Right cardiac atrium (tissue), 5 donors: Measurements from ENCODE around the gene THEM5. TPM values are rescaled to one million over a fixed set of nuclear protein-coding genes. Genes with fewer than 3 reads are reported as not detected.

Experiments used
- ATAC-seq, 2 donors: fragments of 200-7000 bp; cut with Tn5 transposase; one replicate each; pipeline versions ENCODE4 v1.8.0 to v1.9.1; 2020; ENCODE audit warnings: moderate library complexity in 2 of 2, mild to moderate bottlenecking in 1 of 2
- DNase-seq, 3 donors: peaks; one replicate each; pipeline ENCODE4 v3.0.0-alpha.2; 2020
- H3K27ac ChIP-seq: one replicate; pipeline ENCODE4 v1.5.1; 2013; ENCODE audit warnings: mild to moderate bottlenecking, low read length, control low read depth, moderate library complexity
- H3K27me3 ChIP-seq: one replicate; pipeline ENCODE4 v1.6.1; 2013; ENCODE audit not compliant: control insufficient read depth, insufficient read depth
- H3K4me1 ChIP-seq: one replicate; pipeline ENCODE4 v1.6.1; 2013; ENCODE audit warnings: low read length; ENCODE audit not compliant: control insufficient read depth, insufficient read depth
- H3K4me3 ChIP-seq: one replicate; pipeline ENCODE4 v1.5.1; 2013; ENCODE audit warnings: low read length, control low read depth
- H3K9me3 ChIP-seq: one replicate; pipeline ENCODE4 v1.6.1; 2013; ENCODE audit warnings: low read length; ENCODE audit not compliant: control insufficient read depth
- WGBS: extraction: QIAGEN DNeasy Blood & Tissue Kit; methylation state at CpG from one replicate; pipeline ENCODE4 v1.1.7; 2013; 5-methylcytosine and 5-hydroxymethylcytosine counted together
- intact Hi-C, 4 donors: fragments of 100-400 bp; cut with DNase I; formaldehyde crosslinking; loops; one replicate each; pipeline versions ENCODE4 v1.11.0 to v1.14.0; 2022 to 2023
- polyA plus RNA-seq: library from polyadenylated mRNA; stranded (reverse); fragments of 200-250 nt; gene quantifications from one replicate; pipeline ENCODE4 v1.2.3, GENCODE V29; 2013
- total RNA-seq, 4 donors: library from RNA; stranded (reverse); fragmentation: NEBNext Ultra II Directional; extraction: Animal tissue kit (Norgen Biotek cat#: 25700); gene quantifications; one replicate each; pipeline ENCODE4 v1.2.1, GENCODE V29; 2021
- donor health status: healthy with polysubstance abuse.
- donor health status: DM: no; HTN: yes; CAD: no.
- donor health status: DM: no; HTN: no; CAD: no.
- donor health status: DM: no; HTN: yes; CAD: no; lungs with severe emphysema.
- donor health status: DM: yes; HTN: yes; CAD: no.

The THEM5 gene
- total and polyA plus RNA-seq, 5 donors: 0.11 to 0.53 (median 0.33) TPM; not detected in 1

DNA sequence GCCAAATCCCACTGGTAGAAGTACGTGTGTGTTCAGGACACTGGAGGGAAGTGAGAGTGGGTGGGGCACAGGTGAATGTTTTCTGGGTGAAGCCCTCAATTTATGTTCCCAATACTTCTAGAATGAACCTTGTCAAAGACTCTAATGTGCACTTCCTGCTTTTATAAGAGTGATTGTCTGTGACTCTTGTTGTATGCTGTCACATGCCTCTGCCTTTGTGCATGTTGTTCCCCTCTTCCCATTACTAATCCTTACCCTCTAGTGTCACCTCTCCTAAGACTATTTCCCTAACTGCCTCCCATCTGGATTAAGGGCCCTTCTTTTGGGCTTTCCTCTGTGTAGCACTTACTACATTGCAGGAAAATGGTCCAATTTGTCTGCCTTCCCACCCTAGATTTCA lies 45.7 kb downstream of the THEM5 start:
- H3K27ac ChIP-seq: no peak overlapping the region
- DNase-seq (no peak), ATAC-seq (no peak)
- WGBS: 51% methylated on average over 1 of the region's 1 CpG
- no peak overlapping the region for H3K4me3 ChIP-seq
- intact Hi-C loops: no loop called here
- H3K27me3 ChIP-seq: no peaks in the 10 kb centered on the region
- no peaks in the 10 kb centered on the region for H3K9me3 ChIP-seq
- H3K4me1 ChIP-seq: no peaks in the 10 kb centered on the region

DNA sequence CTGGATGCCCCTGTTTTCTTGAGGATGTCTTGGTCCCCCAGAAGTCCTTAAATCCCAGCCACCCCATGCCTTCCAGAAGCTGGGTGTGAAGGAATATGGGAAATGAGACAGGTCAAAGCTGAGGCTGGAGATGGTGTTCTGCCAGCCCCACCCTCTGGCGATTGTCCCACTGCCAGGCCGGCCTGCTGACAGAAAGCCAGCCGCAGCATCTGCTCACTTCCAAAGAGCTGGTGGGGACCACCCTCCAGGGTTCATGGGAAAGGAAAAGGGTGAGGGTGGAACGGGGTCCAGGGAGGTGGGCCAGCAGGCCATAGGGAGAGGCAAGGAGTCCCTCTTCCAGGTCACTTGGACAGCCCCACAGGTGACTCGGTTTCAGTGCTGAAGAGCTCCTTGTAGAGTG lies 46.4 kb downstream of the THEM5 start:
- no peak overlapping the region for H3K27ac ChIP-seq
- H3K4me3 ChIP-seq: no peak overlapping the region
- H3K4me1 ChIP-seq: no peaks in the 10 kb centered on the region
- no peaks in the 10 kb centered on the region for H3K27me3 ChIP-seq
- WGBS: 75% methylated on average over 5 of the region's 5 CpGs
- DNase-seq: no peak
- H3K9me3 ChIP-seq: no peaks in the 10 kb centered on the region
- intact Hi-C loops: no loop called here
- ATAC-seq: no peak

DNA sequence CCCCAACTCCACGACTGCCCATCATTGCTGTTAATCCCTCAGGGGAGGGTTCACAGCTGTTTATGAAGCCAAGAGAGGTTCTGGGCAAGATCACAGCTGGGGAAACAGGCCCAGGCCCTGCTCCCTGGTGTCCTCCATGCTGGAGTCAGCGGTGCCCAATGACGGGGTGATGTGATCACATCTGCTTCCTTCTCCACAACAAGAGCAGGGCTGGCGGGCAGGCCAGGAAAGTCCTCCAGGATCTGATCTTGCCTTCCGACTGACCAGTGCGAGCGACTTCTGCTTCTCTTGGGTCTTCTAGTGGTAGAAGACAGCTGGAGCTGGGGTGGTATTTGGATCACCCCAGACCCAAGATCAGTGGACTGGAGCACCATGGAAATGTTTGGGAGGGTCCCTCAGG lies 47.3 kb downstream of the THEM5 start:
- ATAC-seq: no peak
- no peak for DNase-seq
- 83% methylated on average over 7 of the region's 7 CpGs for WGBS
- H3K9me3 ChIP-seq: no peaks in the 10 kb centered on the region
- no peaks in the 10 kb centered on the region for H3K4me1 ChIP-seq
- H3K4me3 ChIP-seq: no peak overlapping the region
- no peak overlapping the region for H3K27ac ChIP-seq
- H3K27me3 ChIP-seq: no peaks in the 10 kb centered on the region
- intact Hi-C loops: no loop called here

GRCh38 chr1:151805066-151805820 lies 48.3 kb downstream of the THEM5 start, which contains the start of gene LINGO4:
Gene LINGO4 (minus strand): TSS chr1:151805419. CDS start chr1:151802704, 2,715 bp downstream.
- DNase-seq: no peak
- WGBS: 56% methylated on average over 12 of the region's 12 CpGs
- no peak for ATAC-seq
- Histone ChIP-seq H3K27me3 (no peaks in the 10 kb centered on the region), H3K27ac (no peak within 1 kb of the TSS), H3K4me3 (no peak within 1 kb of the TSS), H3K9me3 (no peaks in the 10 kb centered on the region), H3K4me1 (no peaks in the 10 kb centered on the region)
- intact Hi-C loops: no loop called here

DNA sequence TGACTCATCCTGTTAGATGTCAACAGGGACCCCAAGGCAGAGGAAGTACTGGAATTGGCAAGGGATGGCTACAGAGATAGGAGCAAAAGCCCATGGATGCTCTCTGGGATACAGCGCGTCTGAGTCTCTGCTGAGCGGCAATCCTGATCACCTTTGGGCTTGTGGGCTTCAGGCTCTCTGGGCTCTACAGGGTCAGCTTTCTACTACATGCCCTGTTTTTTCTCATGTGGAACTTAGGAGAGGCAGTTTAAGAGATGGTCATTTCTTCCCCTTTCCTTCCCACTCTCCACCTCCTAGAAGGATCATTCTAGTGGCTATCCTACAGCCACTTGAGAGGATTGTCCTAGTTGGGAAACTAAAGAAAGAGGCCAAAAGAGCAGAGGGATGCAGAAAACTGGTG lies 49.6 kb downstream of the THEM5 start:
- WGBS: 90% methylated on average over 3 of the region's 3 CpGs
- Histone ChIP-seq H3K27ac (no peak overlapping the region), H3K4me3 (no peak overlapping the region), H3K27me3 (no peaks in the 10 kb centered on the region), H3K4me1 (no peaks in the 10 kb centered on the region), H3K9me3 (no peaks in the 10 kb centered on the region)
- ATAC-seq: no peak
- no peak for DNase-seq
- intact Hi-C loops: no loop called here

- ATAC-seq (no peak), DNase-seq (no peak)
- no peaks in the 10 kb centered on the region for H3K4me1 ChIP-seq
- no peak overlapping the region for H3K27ac ChIP-seq
- H3K27me3 ChIP-seq: no peaks in the 10 kb centered on the region
- intact Hi-C loops: no loop called here
- H3K9me3 ChIP-seq: no peaks in the 10 kb centered on the region
- no peak overlapping the region for H3K4me3 ChIP-seq
Observed at GRCh38 chr1:151803164-151803563, 50.3 kb downstream of the THEM5 start.

- H3K9me3 ChIP-seq: no peaks in the 10 kb centered on the region
- intact Hi-C loops: no loop called here
- WGBS: 84% methylated on average over 5 of the region's 5 CpGs
- no peak for DNase-seq
- no peak overlapping the region for H3K27ac ChIP-seq
- no peaks in the 10 kb centered on the region for H3K4me1 ChIP-seq
- no peak for ATAC-seq
- H3K27me3 ChIP-seq: no peaks in the 10 kb centered on the region
- no peak overlapping the region for H3K4me3 ChIP-seq
Observed at GRCh38 chr1:151802372-151802771, 51.1 kb downstream of the THEM5 start.

DNA sequence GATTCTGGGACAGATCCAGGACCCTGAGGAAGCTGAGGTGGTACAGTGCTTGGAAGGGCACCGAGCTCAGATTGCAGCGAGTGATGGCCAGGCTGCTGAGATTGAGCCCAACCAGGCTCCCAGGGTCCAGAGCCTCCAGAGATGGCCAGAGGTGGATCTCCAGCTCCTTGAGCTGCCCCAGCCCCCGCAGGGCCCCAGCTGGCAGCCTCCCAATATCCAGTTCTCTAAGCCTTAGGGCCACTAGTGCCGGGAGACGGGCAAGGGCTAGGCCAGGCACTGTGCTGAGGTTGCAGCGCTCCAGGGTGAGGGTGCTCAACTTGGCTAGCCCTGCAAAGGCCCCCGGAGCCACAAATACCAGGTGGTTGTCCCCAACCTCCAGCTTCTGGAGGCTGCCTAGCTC lies 51.7 kb downstream of the THEM5 start:
- intact Hi-C loops: no loop called here
- H3K4me3 ChIP-seq: no peak overlapping the region
- no peaks in the 10 kb centered on the region for H3K4me1 ChIP-seq
- no peaks in the 10 kb centered on the region for H3K27me3 ChIP-seq
- no peaks in the 10 kb centered on the region for H3K9me3 ChIP-seq
- WGBS: 90% methylated on average over 7 of the region's 7 CpGs
- ATAC-seq: no peak
- no peak for DNase-seq
- no peak overlapping the region for H3K27ac ChIP-seq

DNA sequence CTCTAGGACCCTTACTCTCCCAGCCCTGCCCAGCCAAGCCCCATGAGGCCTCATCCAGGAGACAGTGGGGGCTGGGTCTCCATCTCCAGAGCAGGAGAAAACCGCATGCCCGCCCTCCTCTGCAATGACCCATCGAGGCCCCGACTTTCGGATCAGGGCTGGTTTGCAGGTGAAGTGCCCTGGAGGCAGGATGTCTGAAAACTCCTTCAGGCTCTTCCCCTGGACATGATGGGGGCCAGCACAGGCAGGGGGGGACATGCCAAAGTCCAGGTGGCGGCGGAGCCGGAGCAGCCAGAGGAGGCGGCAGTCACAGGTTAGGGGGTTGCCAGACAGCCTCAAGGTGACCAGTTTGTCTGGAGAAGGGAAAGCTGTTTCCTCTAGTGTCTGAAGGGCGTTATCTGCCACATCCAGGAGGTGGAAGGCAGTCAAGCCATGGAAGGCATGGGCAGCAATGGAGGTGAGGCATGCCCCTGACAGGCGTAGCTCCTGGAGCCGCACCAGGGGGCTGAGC lies 52.1 kb downstream of the THEM5 start:
- 91% methylated on average over 12 of the region's 12 CpGs for WGBS
- intact Hi-C loops: no loop called here
- ATAC-seq (no peak), DNase-seq (no peak)
- Histone ChIP-seq H3K9me3 (no peaks in the 10 kb centered on the region), H3K27ac (no peak overlapping the region), H3K27me3 (no peaks in the 10 kb centered on the region), H3K4me3 (no peak overlapping the region), H3K4me1 (no peaks in the 10 kb centered on the region)

GRCh38 chr1:151800830-151801229 lies 52.7 kb downstream of the THEM5 start:
- Histone ChIP-seq H3K27ac (no peak overlapping the region), H3K4me1 (no peaks in the 10 kb centered on the region), H3K9me3 (no peaks in the 10 kb centered on the region), H3K27me3 (no peaks in the 10 kb centered on the region), H3K4me3 (no peak overlapping the region)
- WGBS: 53% methylated on average over 8 of the region's 8 CpGs
- ATAC-seq (no peak), DNase-seq (no peak)
- intact Hi-C loops: no loop called here

DNA sequence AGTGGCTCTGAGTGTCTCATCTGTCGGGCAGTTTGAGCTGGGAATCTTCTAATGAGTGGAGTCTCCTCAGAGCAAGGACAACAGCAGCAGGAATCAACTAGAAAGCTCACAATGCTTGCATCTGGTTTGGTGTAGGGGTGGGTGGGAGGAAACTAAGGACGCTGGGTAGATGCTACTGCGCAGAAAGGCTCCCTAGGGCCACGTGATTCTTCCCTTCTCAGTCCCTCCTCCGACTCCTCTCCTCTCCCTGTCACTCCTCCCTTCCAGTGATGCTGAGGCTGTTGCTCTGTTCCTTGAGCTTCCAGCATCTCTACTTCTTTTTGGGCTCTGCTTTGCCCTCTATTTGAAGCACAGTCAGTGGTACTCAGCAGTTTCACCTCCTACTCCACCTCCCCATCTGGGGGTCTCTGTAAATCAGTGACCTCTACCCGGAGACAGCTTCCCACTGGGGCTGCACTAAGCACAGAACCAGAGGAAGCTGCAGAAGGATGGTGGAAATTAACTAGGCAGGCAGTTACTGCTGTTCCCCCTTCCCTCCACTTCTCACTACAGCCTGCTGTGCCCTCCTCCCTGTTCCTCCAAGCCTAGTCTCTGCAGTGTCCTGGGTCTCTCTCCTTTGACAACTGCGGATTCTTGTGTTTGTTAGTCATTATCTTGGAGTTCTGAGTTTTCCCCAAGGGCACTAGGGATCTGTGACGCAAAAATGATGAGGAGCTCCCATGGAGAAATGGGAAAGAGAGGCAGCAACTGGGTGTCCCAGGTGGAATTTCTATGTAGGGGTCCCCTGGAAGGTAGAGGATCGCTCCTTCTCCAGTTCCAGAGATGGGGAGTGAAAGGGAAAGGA lies 54.1 kb downstream of the THEM5 start:
- H3K9me3 ChIP-seq: no peaks in the 10 kb centered on the region
- ATAC-seq (no peak), DNase-seq (no peak)
- H3K4me3 ChIP-seq: no peak overlapping the region
- intact Hi-C loops: no loop called here
- H3K27ac ChIP-seq: no peak overlapping the region
- no peaks in the 10 kb centered on the region for H3K4me1 ChIP-seq
- 48% methylated on average over 9 of the region's 9 CpGs for WGBS
- H3K27me3 ChIP-seq: no peaks in the 10 kb centered on the region
